ENCODE results near the gene SLC11A2.
"Not testable (repeated sequence)": the region's sequence is repeated elsewhere in the genome, so short reads cannot be mapped to it uniquely, and the experiment has no call there.

The SLC11A2 gene

DNA sequence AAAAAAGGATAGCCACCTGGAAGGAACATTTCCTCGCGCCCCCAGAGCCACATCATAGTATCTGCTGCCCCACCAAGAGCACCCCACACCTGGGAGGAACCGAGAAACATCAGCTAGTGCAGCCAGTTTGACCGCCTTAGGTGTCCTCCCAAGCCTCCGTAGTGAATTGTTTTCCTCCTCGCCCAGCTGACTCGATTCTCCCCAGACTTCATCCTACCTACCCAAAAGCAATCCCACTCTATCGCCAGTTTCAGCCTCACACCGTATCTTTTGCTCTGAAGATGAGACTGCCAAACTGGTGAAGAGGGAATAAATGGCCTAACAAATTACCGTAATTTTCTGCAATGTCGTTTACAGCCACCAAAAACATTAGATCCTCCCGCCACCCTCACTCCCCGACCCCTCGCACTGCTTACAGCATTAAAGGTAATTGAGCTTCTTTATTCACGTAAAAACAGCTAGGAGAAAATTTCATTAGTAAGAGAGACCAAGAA, 1.2 kb upstream of the SLC11A2 start:
- DNase-seq (ENCODE audit: low read depth in 4 of 4, low spot score in 1 of 4), result no peak

GRCh38 chr12:51025338-51025835, 797 bp downstream of the SLC11A2 start:
- DNase-seq (ENCODE audit: low read depth in 4 of 4, low spot score in 1 of 4), result no peak

- no peak for DNase-seq (ENCODE audit: low read depth in 4 of 4, low spot score in 1 of 4)
These were observed 2.4 kb downstream of the SLC11A2 start for GRCh38 chr12:51023625-51024382.

DNA sequence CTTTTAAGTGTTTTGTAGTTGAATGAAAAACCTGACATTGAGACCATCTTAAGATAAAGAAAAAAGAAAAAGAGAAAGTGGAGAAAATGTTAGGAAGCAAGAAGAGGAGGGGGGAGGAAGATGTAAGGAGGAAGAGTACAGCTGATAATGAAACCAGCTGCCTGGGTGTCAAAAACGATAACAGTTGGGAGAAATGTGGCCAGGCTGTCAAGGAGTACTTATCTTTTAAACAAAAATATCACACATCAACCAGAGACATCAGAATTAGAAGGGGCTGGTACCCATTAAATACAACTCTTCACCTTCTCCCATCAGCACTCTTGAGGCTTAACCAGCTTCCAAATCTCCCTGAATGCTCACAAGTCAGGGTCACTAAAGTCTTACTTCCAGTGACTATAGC, 4.5 kb downstream of the SLC11A2 start:
- no peak for DNase-seq (ENCODE audit: low read depth in 4 of 4, low spot score in 1 of 4)

DNA sequence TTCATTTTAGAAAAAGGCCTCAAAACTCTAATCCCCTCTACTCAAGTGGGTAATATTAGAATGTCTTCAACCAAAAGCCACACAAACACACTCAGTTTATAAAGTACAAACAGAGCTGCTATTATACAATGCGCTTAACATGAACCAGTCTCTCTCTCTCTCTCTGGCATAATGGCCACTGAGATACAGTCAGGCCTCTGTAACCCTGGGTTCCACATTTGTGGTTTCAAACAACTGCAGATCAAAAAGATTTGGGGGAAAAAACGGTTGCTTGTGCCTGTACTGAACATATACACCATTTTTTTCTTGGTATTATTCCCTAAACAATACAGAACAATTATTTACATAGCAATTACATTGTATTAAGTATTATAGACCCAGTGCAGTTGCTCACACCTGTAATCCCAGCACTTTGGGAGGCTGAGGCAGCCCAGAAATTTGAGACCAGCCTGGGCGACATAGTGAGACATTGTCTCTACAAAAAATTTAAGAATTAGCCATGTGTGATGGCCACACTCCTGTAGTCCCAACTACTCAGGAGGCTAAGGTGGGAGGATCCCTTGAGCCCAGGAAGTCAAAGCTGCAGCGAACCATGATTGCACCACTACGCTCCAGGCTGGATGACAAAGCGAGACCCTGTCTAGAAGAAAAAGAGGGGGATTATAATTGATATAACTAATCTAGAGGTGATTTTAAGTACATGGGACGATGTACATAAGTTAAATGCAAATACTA, 5.6 kb downstream of the SLC11A2 start:
- no peak for DNase-seq (ENCODE audit: low read depth in 4 of 4, low spot score in 1 of 4)

GRCh38 chr12:51019927-51020326, 6.3 kb downstream of the SLC11A2 start:
- DNase-seq (ENCODE audit: low read depth in 4 of 4, low spot score in 1 of 4), result no peak

DNA sequence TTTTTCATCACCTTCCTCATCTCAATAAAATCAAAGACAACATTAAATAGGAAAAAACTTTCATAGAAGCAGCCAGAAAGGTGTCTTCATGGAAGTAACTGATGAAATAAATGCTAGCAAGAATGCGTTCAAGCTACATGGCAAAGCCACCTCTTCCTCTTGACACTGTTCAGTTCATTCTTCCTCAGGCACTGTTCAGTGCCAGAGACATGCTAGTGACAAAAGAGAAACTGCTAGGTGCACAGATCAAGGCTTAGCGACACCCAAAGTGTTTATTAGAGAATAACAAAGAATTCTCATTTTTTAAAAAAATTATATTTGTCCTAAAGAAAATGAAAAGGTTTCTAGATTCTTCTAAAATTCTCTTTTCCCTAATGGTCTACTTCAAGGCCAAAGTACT, 7.2 kb downstream of the SLC11A2 start:
- DNase-seq (ENCODE audit: low read depth in 4 of 4, low spot score in 1 of 4), result no peak

GRCh38 chr12:51017452-51017851, 8.7 kb downstream of the SLC11A2 start:
- DNase-seq (ENCODE audit: low read depth in 4 of 4, low spot score in 1 of 4), result no peak

- DNase-seq (ENCODE audit: low read depth in 4 of 4, low spot score in 1 of 4), result not testable (repeated sequence)
These were observed 11.7 kb downstream of the SLC11A2 start for GRCh38 chr12:51014467-51014866.

- DNase-seq (ENCODE audit: low read depth in 4 of 4, low spot score in 1 of 4), result no peak
These were observed 12.7 kb downstream of the SLC11A2 start for GRCh38 chr12:51013441-51013840.

DNA sequence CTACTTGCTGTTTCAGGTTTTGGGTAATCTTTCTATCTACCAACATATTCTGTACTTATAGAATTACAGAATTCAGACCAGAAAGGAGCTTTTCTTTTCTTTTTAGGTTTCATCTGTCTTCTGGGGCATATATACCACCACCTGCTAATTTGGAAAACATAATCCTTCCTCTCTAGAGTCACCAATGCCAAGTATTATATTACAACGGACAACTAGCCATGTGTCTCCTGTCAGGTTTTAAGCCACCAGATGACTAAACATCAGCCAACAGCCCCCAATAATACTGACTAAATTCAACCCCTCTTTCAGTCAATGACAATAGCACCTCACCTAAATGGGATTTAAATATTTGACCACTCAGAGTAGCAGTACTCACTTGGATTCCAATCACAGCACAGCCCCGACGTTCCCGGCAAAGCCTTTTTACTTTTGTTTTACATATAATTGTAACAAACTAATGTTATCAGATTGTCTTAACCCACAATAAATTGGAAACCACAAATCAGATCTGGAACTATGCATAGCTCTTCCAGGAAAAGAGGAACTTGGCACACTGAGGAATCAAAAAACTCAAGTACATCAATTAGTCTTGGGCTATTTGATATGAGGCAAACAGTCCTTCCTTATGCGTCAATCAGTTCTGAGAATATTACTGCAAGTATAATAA, 13.5 kb downstream of the SLC11A2 start:
- DNase-seq (ENCODE audit: low read depth in 4 of 4, low spot score in 1 of 4), result no peak

- DNase-seq (ENCODE audit: low read depth in 4 of 4, low spot score in 1 of 4), result no peak
These were observed 14.2 kb downstream of the SLC11A2 start for GRCh38 chr12:51011955-51012354.

GRCh38 chr12:51009056-51009440, 17.1 kb downstream of the SLC11A2 start:
- DNase-seq (ENCODE audit: low read depth in 4 of 4, low spot score in 1 of 4), result peak in 2 of 4 experiments; percentile 34 to 38

GRCh38 chr12:51008329-51009055, 17.7 kb downstream of the SLC11A2 start:
- no peak for DNase-seq (ENCODE audit: low read depth in 4 of 4, low spot score in 1 of 4)

DNA sequence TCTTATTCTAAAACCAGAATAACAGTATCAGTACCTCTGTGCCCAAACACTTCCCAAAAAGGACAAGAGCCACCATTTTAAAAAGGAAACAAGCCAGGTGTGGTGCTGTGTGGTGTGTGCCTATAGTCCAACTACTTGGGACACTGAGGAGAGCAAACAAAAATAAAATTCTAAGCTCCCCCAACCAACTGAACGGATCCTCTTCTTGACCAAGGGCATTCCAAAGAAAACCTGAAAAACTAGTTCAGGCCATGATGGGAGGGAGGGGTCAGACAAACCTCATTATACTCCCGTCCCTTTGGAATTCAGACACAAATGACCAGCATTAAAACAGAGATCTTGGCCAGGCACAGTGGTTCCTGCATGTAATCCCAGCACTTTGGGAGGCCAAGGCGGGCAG, 20.5 kb downstream of the SLC11A2 start:
- no peak for DNase-seq (ENCODE audit: low read depth in 4 of 4, low spot score in 1 of 4)

DNA sequence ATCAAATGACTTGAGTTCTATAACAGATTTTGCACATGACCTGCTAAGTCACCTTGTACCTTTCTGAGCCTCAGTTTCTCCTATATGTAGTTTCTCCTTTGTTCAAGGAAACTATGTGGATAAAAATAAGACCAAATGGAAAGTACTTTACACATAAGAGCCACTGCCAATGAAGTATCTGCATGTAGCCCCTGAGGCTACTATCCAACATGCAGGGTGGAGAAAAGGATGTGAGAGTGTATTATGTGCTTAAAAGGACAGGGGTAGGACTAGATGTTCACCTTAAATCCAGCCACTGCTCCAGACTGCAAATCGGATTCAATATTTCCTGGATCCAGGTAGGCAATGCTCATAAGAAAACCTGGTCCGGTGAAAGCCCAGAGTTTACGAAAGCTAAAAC, 21.2 kb downstream of the SLC11A2 start:
- DNase-seq (ENCODE audit: low read depth in 4 of 4, low spot score in 1 of 4), result no peak

GRCh38 chr12:51004504-51004903, 21.7 kb downstream of the SLC11A2 start:
- DNase-seq (ENCODE audit: low read depth in 4 of 4, low spot score in 1 of 4), result no peak

GRCh38 chr12:51001799-51002198, 24.4 kb downstream of the SLC11A2 start:
- DNase-seq (ENCODE audit: low read depth in 4 of 4, low spot score in 1 of 4), result no peak

DNA sequence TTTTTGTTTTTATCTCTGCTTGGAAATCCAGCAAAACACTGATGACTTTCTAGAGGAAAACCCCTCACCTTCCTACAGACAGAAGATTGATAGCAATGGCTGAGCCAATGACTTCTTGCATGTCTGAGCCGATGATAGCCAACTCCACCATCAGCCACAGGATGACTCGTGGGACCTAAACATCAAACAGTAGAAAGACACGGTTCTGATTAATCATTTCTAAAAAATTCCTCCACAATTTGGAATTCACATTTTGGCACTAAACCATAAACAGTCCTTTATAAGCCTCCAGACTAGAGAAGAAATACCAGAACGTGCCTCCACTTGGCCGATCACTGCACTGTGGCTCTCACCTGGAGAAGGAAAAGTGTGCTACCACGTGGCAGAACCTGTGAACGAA, 25.9 kb downstream of the SLC11A2 start:
- DNase-seq (ENCODE audit: low read depth in 4 of 4, low spot score in 1 of 4), result peak in 1 of 4 experiments; percentile 10

- no peak for DNase-seq (ENCODE audit: low read depth in 4 of 4, low spot score in 1 of 4)
These were observed 27.1 kb downstream of the SLC11A2 start for GRCh38 chr12:50999093-50999492.

- DNase-seq (ENCODE audit: low read depth in 4 of 4, low spot score in 1 of 4), result no peak
These were observed 33.4 kb downstream of the SLC11A2 start for GRCh38 chr12:50992819-50993218.

Measured in stimulated activated CD4-positive, alpha-beta T cell treated with anti-CD3 and anti-CD28 coated beads, Interleukin-1b, Interleukin-23, amount 100 ng/mL, for 24 hours (primary cell).